Measurements from ENCODE around the gene EIF6.

The EIF6 gene

GRCh38 chr20:35293303-35294292 is 9.0 kb upstream of the EIF6 start:
- DNase-seq: no peak

GRCh38 chr20:35292504-35293285 is 8.1 kb upstream of the EIF6 start:
- no peak for DNase-seq

GRCh38 chr20:35291654-35292503 is 7.3 kb upstream of the EIF6 start, which contains the start of gene FAM83C:
TSS of gene FAM83C (minus strand) at chr20:35292425. CDS start at chr20:35292304, 121 bp downstream.
- no peak for DNase-seq

- DNase-seq: no peak
These were observed 6.4 kb upstream of the EIF6 start for GRCh38 chr20:35290887-35291417.

- DNase-seq: no peak
These were observed 5.8 kb upstream of the EIF6 start for GRCh38 chr20:35290186-35290886.

- no peak for DNase-seq
These were observed 3.9 kb upstream of the EIF6 start for GRCh38 chr20:35288325-35289060.

- DNase-seq: no peak
These were observed 3.1 kb upstream of the EIF6 start for GRCh38 chr20:35287509-35288324.

- no peak for DNase-seq
These were observed 2.4 kb upstream of the EIF6 start for GRCh38 chr20:35286899-35287508.

GRCh38 chr20:35286077-35286898 is 1.7 kb upstream of the EIF6 start:
- no peak for DNase-seq

GRCh38 chr20:35285806-35286076 is 1.2 kb upstream of the EIF6 start:
- no peak for DNase-seq

GRCh38 chr20:35284992-35285805 is 627 bp upstream of the EIF6 start:
- no peak for DNase-seq

- no peak for DNase-seq
These were observed 918 bp downstream of the EIF6 start for GRCh38 chr20:35283441-35284266.

- DNase-seq: no peak
These were observed 3.0 kb downstream of the EIF6 start for GRCh38 chr20:35281506-35282101.

- no peak for DNase-seq
These were observed 4.0 kb downstream of the EIF6 start for GRCh38 chr20:35280523-35280922.

- no peak for DNase-seq
These were observed 4.9 kb downstream of the EIF6 start for GRCh38 chr20:35279533-35280174.

- DNase-seq: no peak
These were observed 5.5 kb downstream of the EIF6 start for GRCh38 chr20:35279040-35279439.

All from activated gamma-delta T cell treated with Interleukin-2 at 50 U/mL for 16 hours (primary cell).